T-helper 9 cell (primary cell): ENCODE measurements around the gene EN2.

Source experiments
- DNase-seq: peaks from one replicate; pipeline ENCODE4 v3.0.0-alpha.2; 2020

The EN2 gene

GRCh38 chr7:155510975-155511701, 53.2 kb downstream of the EN2 start:
- DNase-seq, result no peak

GRCh38 chr7:155511702-155511996, 53.7 kb downstream of the EN2 start:
- no peak for DNase-seq

- no peak for DNase-seq
Measured at GRCh38 chr7:155512246-155512887, 54.4 kb downstream of the EN2 start.

- no peak for DNase-seq
Measured at GRCh38 chr7:155513543-155514285, 55.8 kb downstream of the EN2 start.

- no peak for DNase-seq
Measured at GRCh38 chr7:155514296-155514695, 56.4 kb downstream of the EN2 start.
